Right atrium auricular region (tissue), 2 donors: ENCODE measurements around the gene SEC24C. TPM values are rescaled to one million over a fixed set of nuclear protein-coding genes. Genes with fewer than 3 reads are reported as not detected.
"Not testable (repeated sequence)": the region's sequence is repeated elsewhere in the genome, so short reads cannot be mapped to it uniquely, and the experiment has no call there.

Experiments
- DNase-seq: peaks from one replicate; pipeline ENCODE4 v3.0.0-alpha.2; 2019; ENCODE audit warnings: low spot score
- H3K27ac ChIP-seq, 2 donors: fragments of 200-600 bp; sonication (generic); 1 replicate in 1 of 2; 2 replicates in 1 of 2; pipeline ENCODE4 v1.5.1; 2016 to 2019
- H3K27me3 ChIP-seq, 2 donors: fragments of 200-600 bp; sonication (generic); one replicate each; pipeline versions ENCODE4 v1.5.1 to v1.6.0; 2017 to 2019
- H3K36me3 ChIP-seq: fragments of 200-600 bp; sonication (generic); one replicate; pipeline ENCODE4 v1.5.1; 2016
- H3K4me1 ChIP-seq, 2 donors: fragments of 200-600 bp; sonication (generic); one replicate each; pipeline versions ENCODE4 v1.5.1 to v1.6.0; 2017 to 2019
- H3K4me3 ChIP-seq, 2 donors: fragments of 200-600 bp; sonication (generic); 1 replicate in 1 of 2; 2 replicates in 1 of 2; pipeline ENCODE4 v1.5.1; 2017 to 2019; ENCODE audit warnings: mild to moderate bottlenecking in 1 of 2, moderate library complexity in 1 of 2
- H3K9me3 ChIP-seq, 2 donors: fragments of 200-600 bp; sonication (generic); one replicate each; pipeline ENCODE4 v1.5.1; 2019
- total RNA-seq, 2 donors: library from RNA; depleted of rRNA; stranded (reverse); fragments of >200 nt; gene quantifications; one replicate each; pipeline ENCODE4 v1.1.0, GENCODE V29; 2016
- TF ChIP-seq, protein P1 (sequence below), 2 donors: fragments of 200-600 bp; sonication (generic); IDR thresholded peaks; one replicate each; pipeline ENCODE4 v1.5.1; 2019; ENCODE audit warnings: antibody characterized with exemption in 2 of 2

SEC24C gene
- total RNA-seq, 2 donors from 2014 or later: 38.5 to 51.8 TPM

DNA sequence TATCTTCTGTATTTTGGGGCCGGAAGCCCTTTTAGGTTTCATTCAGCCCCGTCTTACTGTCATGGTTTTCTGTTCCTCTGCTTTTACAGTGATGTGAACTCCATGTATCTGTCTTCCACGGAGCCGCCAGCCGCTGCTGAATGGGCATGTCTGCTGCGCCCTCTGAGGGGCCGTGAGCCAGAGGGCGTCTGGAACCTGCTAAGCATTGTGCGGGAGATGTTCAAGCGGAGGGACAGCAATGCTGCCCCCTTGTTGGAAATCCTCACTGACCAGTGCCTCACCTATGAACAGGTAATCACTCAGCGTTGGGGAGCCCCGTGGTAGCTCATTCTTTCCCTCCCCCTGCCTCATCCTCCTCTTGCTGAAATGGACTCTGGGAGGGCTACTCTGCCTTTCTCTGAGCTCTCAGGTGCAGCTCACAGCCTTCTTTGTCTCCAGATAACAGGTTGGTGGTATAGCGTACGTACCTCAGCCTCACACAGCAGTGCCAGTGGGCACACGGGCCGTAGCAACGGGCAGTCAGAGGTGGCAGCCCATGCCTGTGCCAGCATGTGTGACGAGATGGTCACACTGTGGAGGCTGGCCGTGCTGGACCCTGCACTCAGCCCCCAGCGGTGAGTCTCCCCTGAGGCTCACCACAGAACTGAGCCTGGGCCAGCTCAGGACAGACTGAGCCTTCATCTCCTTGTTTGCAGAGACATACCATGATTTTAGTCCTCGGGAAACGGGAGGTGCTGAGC is 46.9 kb downstream of the SEC24C start:
- H3K4me1 ChIP-seq: peaks cover 0 to 24% of the 10 kb centered on the region in 2 donors
- no peaks in the 10 kb centered on the region for H3K27me3 ChIP-seq
- H3K4me3 ChIP-seq: no peak overlapping the region
- DNase-seq: no peak
- peaks cover 73% of the 10 kb centered on the region for H3K36me3 ChIP-seq
- TF ChIP-seq, protein P1, sequence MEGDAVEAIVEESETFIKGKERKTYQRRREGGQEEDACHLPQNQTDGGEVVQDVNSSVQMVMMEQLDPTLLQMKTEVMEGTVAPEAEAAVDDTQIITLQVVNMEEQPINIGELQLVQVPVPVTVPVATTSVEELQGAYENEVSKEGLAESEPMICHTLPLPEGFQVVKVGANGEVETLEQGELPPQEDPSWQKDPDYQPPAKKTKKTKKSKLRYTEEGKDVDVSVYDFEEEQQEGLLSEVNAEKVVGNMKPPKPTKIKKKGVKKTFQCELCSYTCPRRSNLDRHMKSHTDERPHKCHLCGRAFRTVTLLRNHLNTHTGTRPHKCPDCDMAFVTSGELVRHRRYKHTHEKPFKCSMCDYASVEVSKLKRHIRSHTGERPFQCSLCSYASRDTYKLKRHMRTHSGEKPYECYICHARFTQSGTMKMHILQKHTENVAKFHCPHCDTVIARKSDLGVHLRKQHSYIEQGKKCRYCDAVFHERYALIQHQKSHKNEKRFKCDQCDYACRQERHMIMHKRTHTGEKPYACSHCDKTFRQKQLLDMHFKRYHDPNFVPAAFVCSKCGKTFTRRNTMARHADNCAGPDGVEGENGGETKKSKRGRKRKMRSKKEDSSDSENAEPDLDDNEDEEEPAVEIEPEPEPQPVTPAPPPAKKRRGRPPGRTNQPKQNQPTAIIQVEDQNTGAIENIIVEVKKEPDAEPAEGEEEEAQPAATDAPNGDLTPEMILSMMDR (IDR thresholded peaks at IDR 0.05): no peak
- no peaks in the 10 kb centered on the region for H3K9me3 ChIP-seq
- H3K27ac ChIP-seq: no peak overlapping the region

DNA sequence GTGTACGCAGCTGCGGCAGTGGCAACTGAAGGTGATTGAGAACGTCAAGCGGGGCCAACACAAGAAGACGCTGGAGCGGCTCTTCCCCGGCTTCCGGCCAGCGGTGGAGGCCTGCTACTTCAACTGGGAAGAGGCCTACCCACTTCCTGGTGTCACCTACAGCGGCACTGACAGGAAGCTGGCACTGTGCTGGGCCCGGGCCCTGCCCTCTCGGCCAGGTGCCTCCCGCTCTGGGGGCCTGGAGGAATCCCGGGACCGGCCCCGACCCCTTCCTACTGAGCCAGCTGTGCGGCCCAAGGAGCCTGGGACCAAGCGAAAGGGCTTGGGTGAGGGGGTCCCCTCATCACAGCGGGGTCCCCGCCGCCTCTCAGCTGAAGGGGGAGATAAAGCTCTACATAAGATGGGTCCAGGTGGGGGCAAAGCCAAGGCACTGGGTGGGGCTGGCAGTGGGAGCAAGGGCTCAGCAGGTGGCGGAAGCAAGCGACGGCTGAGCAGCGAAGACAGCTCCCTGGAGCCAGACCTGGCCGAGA is 47.8 kb downstream of the SEC24C start:
- Histone ChIP-seq H3K4me1 (peaks cover 0 to 16% of the 10 kb centered on the region in 2 donors), H3K27ac (no peak overlapping the region), H3K27me3 (no peaks in the 10 kb centered on the region), H3K9me3 (no peaks in the 10 kb centered on the region), H3K36me3 (peaks cover 81% of the 10 kb centered on the region), H3K4me3 (no peak overlapping the region)
- no peak for DNase-seq
- TF ChIP-seq, protein P1 (IDR thresholded peaks at IDR 0.05): no peak

DNA sequence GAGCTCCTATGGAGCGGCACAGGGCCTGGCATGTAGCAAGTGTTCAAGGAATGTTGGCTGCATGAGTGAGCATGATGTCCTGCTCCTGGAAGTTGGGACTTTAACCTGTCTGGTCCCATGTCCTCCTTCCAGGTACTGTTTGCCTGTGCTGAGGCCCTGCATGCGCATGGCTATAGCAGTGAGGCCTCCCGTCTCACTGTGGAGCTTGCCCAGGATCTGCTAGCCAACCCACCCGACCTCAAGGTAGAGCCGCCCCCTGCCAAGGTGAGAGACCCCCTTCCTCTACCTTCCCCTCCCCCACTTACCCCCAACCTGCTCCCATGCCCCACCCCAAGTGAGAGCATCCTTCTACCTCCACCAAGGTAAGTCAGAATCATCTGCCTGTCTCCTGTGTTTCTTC is 49.3 kb downstream of the SEC24C start:
- no peak overlapping the region for H3K27ac ChIP-seq
- H3K36me3 ChIP-seq: peaks cover 97% of the 10 kb centered on the region
- H3K4me3 ChIP-seq: no peak overlapping the region
- H3K27me3 ChIP-seq: no peaks in the 10 kb centered on the region
- H3K4me1 ChIP-seq: peaks cover 0 to under 1% of the 10 kb centered on the region in 2 donors
- H3K9me3 ChIP-seq: no peaks in the 10 kb centered on the region
- TF ChIP-seq, protein P1 (IDR thresholded peaks at IDR 0.05): no peak
- DNase-seq: no peak

DNA sequence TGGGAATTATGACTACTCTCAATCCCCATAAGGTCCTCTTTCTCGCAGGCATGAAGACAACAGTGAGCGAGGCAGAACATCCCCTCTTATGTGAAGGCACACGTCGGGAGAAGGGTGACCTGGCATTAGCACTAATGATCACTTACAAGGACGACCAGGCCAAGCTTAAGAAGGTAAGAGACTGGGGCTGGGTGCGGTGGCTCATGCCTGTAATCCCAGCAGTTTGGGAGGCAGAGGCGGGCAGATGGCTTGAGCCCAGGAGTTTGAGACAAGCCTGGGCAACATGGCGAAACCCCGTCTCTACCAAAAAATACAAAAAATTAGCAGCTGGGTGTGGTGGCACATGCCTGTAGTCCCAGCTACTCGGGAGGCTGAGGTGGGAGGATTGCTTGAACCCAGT is 51.3 kb downstream of the SEC24C start:
- H3K4me1 ChIP-seq, H3K27ac ChIP-seq, H3K27me3 ChIP-seq, DNase-seq, H3K9me3 ChIP-seq, H3K4me3 ChIP-seq: not testable (repeated sequence)
- H3K36me3 ChIP-seq: peaks cover 93% of the 10 kb centered on the region

DNA sequence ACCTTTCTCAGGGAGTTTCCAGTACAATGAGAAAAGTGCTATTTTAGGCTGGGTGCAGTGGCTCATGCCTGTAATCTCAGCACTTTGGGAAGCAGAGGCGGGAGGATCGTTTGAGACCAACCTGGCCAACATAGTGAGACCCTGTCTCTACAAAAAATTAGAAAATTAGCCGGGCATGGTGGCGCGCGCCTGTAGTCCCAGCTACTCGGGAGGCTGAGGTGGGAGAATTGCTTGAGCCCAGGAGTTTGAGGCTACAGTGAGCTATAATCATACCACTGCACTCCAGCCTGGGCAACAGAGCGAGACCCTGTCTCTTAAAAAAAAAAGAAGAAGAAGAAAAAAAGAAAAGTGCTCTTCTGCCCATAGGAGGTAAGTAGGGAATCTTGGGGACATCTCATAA is 51.9 kb downstream of the SEC24C start:
- not testable (repeated sequence) for H3K27me3 ChIP-seq, H3K4me3 ChIP-seq, H3K4me1 ChIP-seq, H3K9me3 ChIP-seq, DNase-seq, H3K27ac ChIP-seq
- H3K36me3 ChIP-seq: peaks cover 93% of the 10 kb centered on the region

DNA sequence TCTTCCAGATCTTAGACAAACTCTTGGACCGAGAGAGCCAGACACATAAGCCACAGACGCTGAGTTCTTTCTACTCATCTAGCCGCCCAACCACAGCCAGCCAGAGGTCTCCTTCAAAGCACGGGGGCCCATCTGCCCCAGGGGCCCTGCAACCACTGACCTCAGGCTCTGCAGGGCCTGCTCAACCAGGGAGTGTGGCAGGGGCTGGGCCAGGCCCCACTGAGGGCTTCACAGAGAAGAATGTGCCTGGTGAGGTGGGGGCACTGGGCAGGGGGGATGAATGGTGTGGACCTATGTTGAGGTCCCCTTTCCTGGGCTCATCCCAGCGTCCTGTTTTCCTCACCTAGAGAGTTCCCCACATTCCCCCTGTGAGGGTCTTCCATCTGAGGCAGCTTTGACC is 52.6 kb downstream of the SEC24C start:
- TF ChIP-seq, protein P1 (IDR thresholded peaks at IDR 0.05): no peak
- Histone ChIP-seq H3K36me3 (peaks cover 93% of the 10 kb centered on the region), H3K27ac (no peak overlapping the region), H3K4me1 (no peaks in the 10 kb centered on the region), H3K27me3 (no peaks in the 10 kb centered on the region), H3K9me3 (no peaks in the 10 kb centered on the region), H3K4me3 (no peak overlapping the region)
- no peak for DNase-seq
